Measurements from ENCODE around the gene BHLHE41.

The BHLHE41 gene

GRCh38 chr12:26106347-26106746 lies 18.5 kb downstream of the BHLHE41 start:
- no peak for TF ChIP-seq CTCF (conservative IDR thresholded peaks at IDR 0.05; ENCODE audit: low read depth, low read length)
- no peak for DNase-seq (ENCODE audit: low read depth)
- H3K4me3 ChIP-seq (ENCODE audit: low read length), result no peak overlapping the region

GRCh38 chr12:26102953-26103352 lies 21.9 kb downstream of the BHLHE41 start:
- TF ChIP-seq CTCF (conservative IDR thresholded peaks at IDR 0.05; ENCODE audit: low read depth, low read length), result no peak
- DNase-seq (ENCODE audit: low read depth), result no peak
- no peak overlapping the region for H3K4me3 ChIP-seq (ENCODE audit: low read length)

GRCh38 chr12:26101763-26102162 lies 23.1 kb downstream of the BHLHE41 start:
- no peak overlapping the region for H3K4me3 ChIP-seq (ENCODE audit: low read length)
- no peak for TF ChIP-seq CTCF (conservative IDR thresholded peaks at IDR 0.05; ENCODE audit: low read depth, low read length)
- DNase-seq (ENCODE audit: low read depth), result no peak

- no peak for TF ChIP-seq CTCF (conservative IDR thresholded peaks at IDR 0.05; ENCODE audit: low read depth, low read length)
- DNase-seq (ENCODE audit: low read depth), result no peak
- H3K4me3 ChIP-seq (ENCODE audit: low read length), result no peak overlapping the region
Measured at GRCh38 chr12:26101350-26101734, 23.5 kb downstream of the BHLHE41 start.

GRCh38 chr12:26100666-26101349 lies 24.0 kb downstream of the BHLHE41 start:
- H3K4me3 ChIP-seq (ENCODE audit: low read length), result no peak overlapping the region
- TF ChIP-seq CTCF (conservative IDR thresholded peaks at IDR 0.05; ENCODE audit: low read depth, low read length), result no peak
- no peak for DNase-seq (ENCODE audit: low read depth)

- peak; percentile 40 for DNase-seq (ENCODE audit: low read depth)
- H3K4me3 ChIP-seq (ENCODE audit: low read length), result no peak overlapping the region
Measured at GRCh38 chr12:26097046-26097878, 27.6 kb downstream of the BHLHE41 start.

More at GRCh38 chr12:26097046-26097878, 27.6 kb downstream of the BHLHE41 start:
- TF ChIP-seq CTCF (conservative IDR thresholded peaks at IDR 0.05; ENCODE audit: low read depth, low read length), result peak; percentile 94
